ENCODE data around the gene CACNA1B. TPM values are rescaled to one million over a fixed set of nuclear protein-coding genes. Genes with fewer than 3 reads are reported as not detected.

CACNA1B gene
- polyA plus RNA-seq, 1 of the 3 experiments (the other 2 are of a cell fraction): 0.03 TPM

GRCh38 chr9:137956039-137956438, 78.5 kb downstream of the CACNA1B start:
- H3K4me3 ChIP-seq (ENCODE audit: low read depth in 2 of 2, low read length in 1 of 2): no peak overlapping the region
- H3K9me3 ChIP-seq: no peaks in the 10 kb centered on the region
- no peak overlapping the region for H3K9ac ChIP-seq
- POLR2A ChIA-PET: no interaction called here
- no peaks in the 10 kb centered on the region for H3K9me2 ChIP-seq
- no peaks in the 10 kb centered on the region; a peak in 1 of 4 replicates for H3K4me1 ChIP-seq (ENCODE audit: control insufficient read depth in 1 of 2, insufficient read depth in 2 of 2, low read depth in 1 of 2, low read length in 1 of 2)
- DNase-seq: no peak
- WGBS (ENCODE audit: low lambda C conversion rate): 48% methylated on average over 9 of the region's 9 CpGs
- no peak overlapping the region for H3K4me2 ChIP-seq
- CTCF ChIA-PET: interaction anchor here (1.2 to 1.5 kb wide), 2 partner anchors 11 to 19 kb away, joined by 3 read pairs; no protein-coding TSS in a partner anchor
- H2AFZ ChIP-seq (ENCODE audit: low read depth): no peak overlapping the region
- H3K79me2 ChIP-seq (ENCODE audit: insufficient read depth): no peaks in the 10 kb centered on the region
- no peaks in the 10 kb centered on the region for H3K27me3 ChIP-seq (ENCODE audit: insufficient read depth)
- TF ChIP-seq YY1 (IDR thresholded peaks at IDR 0.05; ENCODE audit: low read depth) (no peak), RFX5 (IDR thresholded peaks at IDR 0.05; ENCODE audit: low read length) (no peak), MEF2A (IDR thresholded peaks at IDR 0.05; ENCODE audit: borderline replicate concordance, low read depth) (no peak), EZH2phosphoT487 (IDR thresholded peaks at IDR 0.05; ENCODE audit: borderline replicate concordance, low read depth) (no peak), GATA2 (CRISPR knock-in tag; IDR thresholded peaks at IDR 0.05) (no peak), PBX3 (IDR thresholded peaks at IDR 0.05) (no peak), FOXJ3 (CRISPR knock-in tag; IDR thresholded peaks at IDR 0.05) (no peak), POLR2AphosphoS5 (IDR thresholded peaks at IDR 0.05; ENCODE audit: low read depth, low read length) (no peak), ELF1 (IDR thresholded peaks at IDR 0.05) (no peak), MAX (IDR thresholded peaks at IDR 0.05; ENCODE audit: low read depth) (no peak), USF2 (IDR thresholded peaks at IDR 0.05; ENCODE audit: borderline replicate concordance, low read depth, low read length) (no peak), TCF12 (IDR thresholded peaks at IDR 0.05) (no peak)
- no peaks in the 10 kb centered on the region for H3K36me3 ChIP-seq (replicated peaks in 1 of 2; ENCODE audit: control insufficient read depth in 1 of 2, insufficient read depth in 2 of 2, low read length in 1 of 2)
- no peak overlapping the region for H3K27ac ChIP-seq (ENCODE audit: low read depth in 2 of 2, low read length in 1 of 2)
- H4K20me1 ChIP-seq (ENCODE audit: insufficient read depth): no peaks in the 10 kb centered on the region
- no peaks in the 10 kb centered on the region for H3F3A ChIP-seq (replicated peaks; ENCODE audit: insufficient read depth)

- no peak for TF ChIP-seq JUND (IDR thresholded peaks at IDR 0.05)
- TF ChIP-seq SMC3 (IDR thresholded peaks at IDR 0.05; ENCODE audit: low read depth, low read length): no peak
- TF ChIP-seq TCF12 (IDR thresholded peaks at IDR 0.05): no peak
- no peak for TF ChIP-seq SIN3A (IDR thresholded peaks at IDR 0.05; ENCODE audit: borderline replicate concordance, low read depth, low read length)
- TF ChIP-seq ZBTB33 (IDR thresholded peaks at IDR 0.05; ENCODE audit: borderline replicate concordance, low read depth): no peak
- TF ChIP-seq RXRA (IDR thresholded peaks at IDR 0.05; ENCODE audit: borderline replicate concordance, low read depth): no peak
- TF ChIP-seq RAD21 (IDR thresholded peaks at IDR 0.05; ENCODE audit: low read length): no peak
- no peak for TF ChIP-seq MAX (IDR thresholded peaks at IDR 0.05; ENCODE audit: low read depth)
- TF ChIP-seq RCOR1 (IDR thresholded peaks at IDR 0.05; ENCODE audit: low read length): no peak
- TF ChIP-seq ELF1 (IDR thresholded peaks at IDR 0.05): no peak
- no peak for TF ChIP-seq EP300 (IDR thresholded peaks at IDR 0.05; ENCODE audit: borderline replicate concordance in 1 of 2, low read depth in 1 of 2, low read length in 1 of 2)
- no peak for TF ChIP-seq YY1 (IDR thresholded peaks at IDR 0.05; ENCODE audit: low read depth)
- no peak for TF ChIP-seq USF1 (IDR thresholded peaks at IDR 0.05; ENCODE audit: borderline replicate concordance, low read depth)
- TF ChIP-seq FOSL2 (IDR thresholded peaks at IDR 0.05; ENCODE audit: borderline replicate concordance, low read depth): no peak
- TF ChIP-seq TAF1 (IDR thresholded peaks at IDR 0.05; ENCODE audit: borderline replicate concordance, low read depth, low read length): no peak
- no peak for TF ChIP-seq NFIC (IDR thresholded peaks at IDR 0.05; ENCODE audit: borderline replicate concordance)
- no peak for TF ChIP-seq RFX5 (IDR thresholded peaks at IDR 0.05; ENCODE audit: low read length)
- H3K79me2 ChIP-seq (ENCODE audit: insufficient read depth): no peaks in the 10 kb centered on the region
- H3K9me3 ChIP-seq: no peaks in the 10 kb centered on the region
- H2AFZ ChIP-seq (ENCODE audit: low read depth): no peak overlapping the region
- no peak overlapping the region for H3K9ac ChIP-seq
- H3K36me3 ChIP-seq (replicated peaks in 1 of 2; ENCODE audit: control insufficient read depth in 1 of 2, insufficient read depth in 2 of 2, low read length in 1 of 2): no peaks in the 10 kb centered on the region
- H3K4me2 ChIP-seq: no peak overlapping the region
- no peak overlapping the region for H3K27ac ChIP-seq (ENCODE audit: low read depth in 2 of 2, low read length in 1 of 2)
- 53% methylated on average over 11 of the region's 15 CpGs for WGBS (ENCODE audit: low lambda C conversion rate)
- H3K4me3 ChIP-seq (ENCODE audit: low read depth in 2 of 2, low read length in 1 of 2): no peak overlapping the region
- no peaks in the 10 kb centered on the region; a peak in 1 of 4 replicates for H3K4me1 ChIP-seq (ENCODE audit: control insufficient read depth in 1 of 2, insufficient read depth in 2 of 2, low read depth in 1 of 2, low read length in 1 of 2)
- H3F3A ChIP-seq (replicated peaks; ENCODE audit: insufficient read depth): no peaks in the 10 kb centered on the region
- CTCF ChIA-PET: interaction anchor here (1.5 kb wide), 1 partner anchor 10 kb away, joined by 3 read pairs; no protein-coding TSS in a partner anchor
- no peaks in the 10 kb centered on the region for H3K9me2 ChIP-seq
- POLR2A ChIA-PET: no interaction called here
- DNase-seq: no peak
- no peaks in the 10 kb centered on the region for H4K20me1 ChIP-seq (ENCODE audit: insufficient read depth)
- no peaks in the 10 kb centered on the region for H3K27me3 ChIP-seq (ENCODE audit: insufficient read depth)
Observed at GRCh38 chr9:137956688-137957385, 79.3 kb downstream of the CACNA1B start.

All from SK-N-SH (cell line).